GM12878 (cell line): ENCODE data around the gene MACROD2.

ENCODE experiments used
- GABPA ChIP-seq: IDR thresholded peaks from 2 replicates; pipeline ENCODE4 v1.6.1; 2014; ENCODE audit warnings: antibody characterized with exemption, low read depth, mild to moderate bottlenecking, inconsistent platforms
- TF ChIP-seq, protein P1 (sequence below), 3 experiments: IDR thresholded peaks in 2 of 3; conservative IDR thresholded peaks in 1 of 3; 2 replicates each; pipeline ENCODE4 v1.5.1; 2011; ENCODE audit warnings: low read depth in 3 of 3, low read length in 3 of 3, mild to moderate bottlenecking in 3 of 3, control low read depth in 2 of 3, moderate library complexity in 2 of 3, inconsistent platforms in 1 of 3, mixed read lengths in 1 of 3; ENCODE audit not compliant: control insufficient read depth in 2 of 3, insufficient read depth in 1 of 3; ENCODE audit errors: extremely low read depth in 1 of 3

DNA sequence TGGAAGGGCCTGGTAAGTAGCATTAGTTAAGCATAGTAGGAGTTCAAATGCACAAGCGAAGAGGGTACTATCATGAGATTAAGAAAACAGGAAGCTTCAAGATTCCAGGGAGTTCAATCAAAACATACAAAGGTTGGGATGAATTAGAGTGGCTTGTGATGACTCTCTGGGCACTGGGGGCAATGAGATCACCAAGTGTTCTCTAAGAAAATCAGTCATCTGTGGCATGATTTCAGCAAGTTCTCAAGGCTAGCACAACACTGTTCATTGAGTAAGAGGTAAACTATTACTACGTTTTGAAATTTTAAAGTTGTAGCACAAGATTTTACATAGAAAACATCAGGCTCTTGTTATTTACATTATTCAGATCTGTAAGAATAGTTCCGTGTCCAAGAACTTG is 481.8 kb downstream of the MACROD2 start:
- TF ChIP-seq, protein P1, sequence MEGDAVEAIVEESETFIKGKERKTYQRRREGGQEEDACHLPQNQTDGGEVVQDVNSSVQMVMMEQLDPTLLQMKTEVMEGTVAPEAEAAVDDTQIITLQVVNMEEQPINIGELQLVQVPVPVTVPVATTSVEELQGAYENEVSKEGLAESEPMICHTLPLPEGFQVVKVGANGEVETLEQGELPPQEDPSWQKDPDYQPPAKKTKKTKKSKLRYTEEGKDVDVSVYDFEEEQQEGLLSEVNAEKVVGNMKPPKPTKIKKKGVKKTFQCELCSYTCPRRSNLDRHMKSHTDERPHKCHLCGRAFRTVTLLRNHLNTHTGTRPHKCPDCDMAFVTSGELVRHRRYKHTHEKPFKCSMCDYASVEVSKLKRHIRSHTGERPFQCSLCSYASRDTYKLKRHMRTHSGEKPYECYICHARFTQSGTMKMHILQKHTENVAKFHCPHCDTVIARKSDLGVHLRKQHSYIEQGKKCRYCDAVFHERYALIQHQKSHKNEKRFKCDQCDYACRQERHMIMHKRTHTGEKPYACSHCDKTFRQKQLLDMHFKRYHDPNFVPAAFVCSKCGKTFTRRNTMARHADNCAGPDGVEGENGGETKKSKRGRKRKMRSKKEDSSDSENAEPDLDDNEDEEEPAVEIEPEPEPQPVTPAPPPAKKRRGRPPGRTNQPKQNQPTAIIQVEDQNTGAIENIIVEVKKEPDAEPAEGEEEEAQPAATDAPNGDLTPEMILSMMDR (IDR thresholded peaks at IDR 0.05 in 2 of 3, conservative IDR thresholded peaks at IDR 0.05 in 1 of 3; ENCODE audit: control insufficient read depth in 2 of 3, extremely low read depth in 1 of 3, insufficient read depth in 1 of 3, low read depth in 3 of 3, low read length in 3 of 3) = no peak
- no peak for TF ChIP-seq GABPA
